Fibroblast of lung (primary cell): ENCODE measurements around the gene ZBTB16. TPM values are rescaled to one million over a fixed set of nuclear protein-coding genes. Genes with fewer than 3 reads are reported as not detected.

Experiments used
- DNase-seq, 2 donors: peaks; one replicate each; pipeline versions ENCODE4 v3.0.0 to v3.0.0-alpha.2; 2010; ENCODE audit warnings: low read depth in 2 of 2
- H2AFZ ChIP-seq: 2 replicates; pipeline ENCODE4 v1.5.1; 2012; ENCODE audit warnings: low read length, control low read depth, inconsistent platforms
- H3K27ac ChIP-seq: 2 replicates; pipeline ENCODE4 v1.5.1; 2011; ENCODE audit warnings: low read length, control low read depth; ENCODE audit not compliant: insufficient read depth
- H3K27me3 ChIP-seq: 2 replicates; pipeline ENCODE4 v1.5.1; 2011; ENCODE audit warnings: mild to moderate bottlenecking, low read length; ENCODE audit not compliant: control insufficient read depth, insufficient read depth
- H3K36me3 ChIP-seq: 2 replicates; pipeline ENCODE4 v1.5.1; 2011; ENCODE audit warnings: low read length; ENCODE audit not compliant: control insufficient read depth, insufficient read depth
- H3K4me1 ChIP-seq: 2 replicates; pipeline ENCODE4 v1.5.1; 2011; ENCODE audit warnings: low read length; ENCODE audit not compliant: control insufficient read depth, insufficient read depth; ENCODE audit errors: extremely low read depth
- H3K4me2 ChIP-seq: 2 replicates; pipeline ENCODE4 v1.5.1; 2011; ENCODE audit warnings: low read length, control low read depth; ENCODE audit not compliant: insufficient read depth; ENCODE audit errors: extremely low read depth
- H3K4me3 ChIP-seq, 4 experiments: fragments of 200-600 bp in 1 of 4; sonication (generic) in 1 of 4; replicated peaks in 1 of 4; 2 replicates each; pipeline ENCODE4 v1.5.1; 2011 to 2016; ENCODE audit warnings: low read length in 4 of 4, low read depth in 3 of 4, mild to moderate bottlenecking in 3 of 4, control low read depth in 2 of 4, inconsistent platforms in 1 of 4, mixed read lengths in 1 of 4; ENCODE audit not compliant: insufficient read depth in 1 of 4; ENCODE audit errors: control extremely low read depth in 1 of 4
- H3K79me2 ChIP-seq: 2 replicates; pipeline ENCODE4 v1.5.1; 2012; ENCODE audit warnings: mild to moderate bottlenecking, low read length, inconsistent platforms; ENCODE audit not compliant: control insufficient read depth, insufficient read depth
- H3K9ac ChIP-seq: 2 replicates; pipeline ENCODE4 v1.5.1; 2011; ENCODE audit warnings: mild to moderate bottlenecking, low read length, control low read depth; ENCODE audit not compliant: insufficient read depth
- H3K9me3 ChIP-seq: 2 replicates; pipeline ENCODE4 v1.5.1; 2012; ENCODE audit warnings: low read depth, low read length; ENCODE audit not compliant: control insufficient read depth, insufficient read depth
- H4K20me1 ChIP-seq: 2 replicates; pipeline ENCODE4 v1.5.1; 2011; ENCODE audit warnings: low read length; ENCODE audit not compliant: control insufficient read depth, insufficient read depth; ENCODE audit errors: extremely low read depth
- CTCF ChIP-seq, 2 donors: IDR thresholded peaks in 1 of 2; conservative IDR thresholded peaks in 1 of 2; 1 replicate in 1 of 2; 2 replicates in 1 of 2; pipeline ENCODE4 v1.5.1; 2011 to 2012; ENCODE audit warnings: low read length in 2 of 2, control low read depth in 1 of 2, inconsistent platforms in 1 of 2, low read depth in 1 of 2, mild to moderate bottlenecking in 1 of 2
- EZH2 ChIP-seq: IDR thresholded peaks from 2 replicates; pipeline ENCODE4 v1.5.1; 2012; ENCODE audit warnings: low read length, control low read depth, mild to moderate bottlenecking; ENCODE audit errors: missing control alignments
- polyA plus RNA-seq, 2 donors: library from polyadenylated mRNA; depleted of rRNA in 1 of 2; stranded (reverse) in 1 of 2; unstranded in 1 of 2; fragments of >200 nt; gene quantifications; 2 replicates each; pipeline ENCODE4 v1.2.1, GENCODE V29; 2011 to 2012; ENCODE audit warnings: missing spikeins in 1 of 2
- total RNA-seq: library from RNA; depleted of rRNA; stranded (reverse); fragments of >200 nt; gene quantifications from 2 replicates; pipeline ENCODE4 v1.2.1, GENCODE V29; 2014

Gene ZBTB16
- total and polyA plus RNA-seq, 2 donors (not counting 1 experiment from before 2014, with no cell fraction given), result not detected

GRCh38 chr11:114183044-114183511, 123.6 kb downstream of the ZBTB16 start:
- no peak for DNase-seq
- H3K27ac ChIP-seq, result no peak overlapping the region
- H3K36me3 ChIP-seq, result no peaks in the 10 kb centered on the region
- H3K4me2 ChIP-seq, result no peak overlapping the region
- TF ChIP-seq EZH2 (no peak), CTCF (conservative IDR thresholded peaks at IDR 0.05 in 1 of 2, IDR thresholded peaks at IDR 0.05 in 1 of 2; ENCODE audit: low read depth in 1 of 2, low read length in 2 of 2) (no peak)
- H3K9ac ChIP-seq, result no peak overlapping the region
- H3K79me2 ChIP-seq, result no peaks in the 10 kb centered on the region
- H3K9me3 ChIP-seq, result no peaks in the 10 kb centered on the region
- H3K27me3 ChIP-seq, result peaks cover 9% of the 10 kb centered on the region
- H3K4me3 ChIP-seq, result no peak overlapping the region
- no peaks in the 10 kb centered on the region for H4K20me1 ChIP-seq
- H3K4me1 ChIP-seq, result no peaks in the 10 kb centered on the region
- H2AFZ ChIP-seq, result no peak overlapping the region

GRCh38 chr11:114185436-114185835, 125.9 kb downstream of the ZBTB16 start:
- no peak overlapping the region for H3K4me2 ChIP-seq
- no peak overlapping the region for H2AFZ ChIP-seq
- H4K20me1 ChIP-seq, result no peaks in the 10 kb centered on the region
- H3K9ac ChIP-seq, result no peak overlapping the region
- DNase-seq, result no peak
- no peaks in the 10 kb centered on the region for H3K4me1 ChIP-seq
- H3K4me3 ChIP-seq, result no peak overlapping the region
- no peaks in the 10 kb centered on the region for H3K79me2 ChIP-seq
- H3K27ac ChIP-seq, result no peak overlapping the region
- TF ChIP-seq CTCF (conservative IDR thresholded peaks at IDR 0.05 in 1 of 2, IDR thresholded peaks at IDR 0.05 in 1 of 2; ENCODE audit: low read depth in 1 of 2, low read length in 2 of 2) (no peak), EZH2 (no peak)
- no peaks in the 10 kb centered on the region for H3K36me3 ChIP-seq
- no peaks in the 10 kb centered on the region for H3K9me3 ChIP-seq
- H3K27me3 ChIP-seq, result peaks cover under 1% of the 10 kb centered on the region

GRCh38 chr11:114187173-114187572, 127.7 kb downstream of the ZBTB16 start:
- Histone ChIP-seq H3K79me2 (no peaks in the 10 kb centered on the region), H2AFZ (no peak overlapping the region), H3K27ac (no peak overlapping the region), H3K4me2 (no peak overlapping the region), H3K9ac (no peak overlapping the region), H3K4me3 (no peak overlapping the region), H3K4me1 (no peaks in the 10 kb centered on the region), H3K9me3 (no peaks in the 10 kb centered on the region), H3K36me3 (no peaks in the 10 kb centered on the region), H4K20me1 (no peaks in the 10 kb centered on the region), H3K27me3 (no peaks in the 10 kb centered on the region)
- DNase-seq, result no peak
- TF ChIP-seq CTCF (conservative IDR thresholded peaks at IDR 0.05 in 1 of 2, IDR thresholded peaks at IDR 0.05 in 1 of 2; ENCODE audit: low read depth in 1 of 2, low read length in 2 of 2) (no peak), EZH2 (no peak)
